Measurements from ENCODE around the gene BANP. TPM values are rescaled to one million over a fixed set of nuclear protein-coding genes. Genes with fewer than 3 reads are reported as not detected.

The BANP gene, protein sequence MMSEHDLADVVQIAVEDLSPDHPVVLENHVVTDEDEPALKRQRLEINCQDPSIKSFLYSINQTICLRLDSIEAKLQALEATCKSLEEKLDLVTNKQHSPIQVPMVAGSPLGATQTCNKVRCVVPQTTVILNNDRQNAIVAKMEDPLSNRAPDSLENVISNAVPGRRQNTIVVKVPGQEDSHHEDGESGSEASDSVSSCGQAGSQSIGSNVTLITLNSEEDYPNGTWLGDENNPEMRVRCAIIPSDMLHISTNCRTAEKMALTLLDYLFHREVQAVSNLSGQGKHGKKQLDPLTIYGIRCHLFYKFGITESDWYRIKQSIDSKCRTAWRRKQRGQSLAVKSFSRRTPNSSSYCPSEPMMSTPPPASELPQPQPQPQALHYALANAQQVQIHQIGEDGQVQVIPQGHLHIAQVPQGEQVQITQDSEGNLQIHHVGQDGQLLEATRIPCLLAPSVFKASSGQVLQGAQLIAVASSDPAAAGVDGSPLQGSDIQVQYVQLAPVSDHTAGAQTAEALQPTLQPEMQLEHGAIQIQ
- total RNA-seq (2022; extraction: Qiagen RNA extraction) = 14.3 to 16.7 TPM (median 16.0 TPM) in 5 replicates

DNA sequence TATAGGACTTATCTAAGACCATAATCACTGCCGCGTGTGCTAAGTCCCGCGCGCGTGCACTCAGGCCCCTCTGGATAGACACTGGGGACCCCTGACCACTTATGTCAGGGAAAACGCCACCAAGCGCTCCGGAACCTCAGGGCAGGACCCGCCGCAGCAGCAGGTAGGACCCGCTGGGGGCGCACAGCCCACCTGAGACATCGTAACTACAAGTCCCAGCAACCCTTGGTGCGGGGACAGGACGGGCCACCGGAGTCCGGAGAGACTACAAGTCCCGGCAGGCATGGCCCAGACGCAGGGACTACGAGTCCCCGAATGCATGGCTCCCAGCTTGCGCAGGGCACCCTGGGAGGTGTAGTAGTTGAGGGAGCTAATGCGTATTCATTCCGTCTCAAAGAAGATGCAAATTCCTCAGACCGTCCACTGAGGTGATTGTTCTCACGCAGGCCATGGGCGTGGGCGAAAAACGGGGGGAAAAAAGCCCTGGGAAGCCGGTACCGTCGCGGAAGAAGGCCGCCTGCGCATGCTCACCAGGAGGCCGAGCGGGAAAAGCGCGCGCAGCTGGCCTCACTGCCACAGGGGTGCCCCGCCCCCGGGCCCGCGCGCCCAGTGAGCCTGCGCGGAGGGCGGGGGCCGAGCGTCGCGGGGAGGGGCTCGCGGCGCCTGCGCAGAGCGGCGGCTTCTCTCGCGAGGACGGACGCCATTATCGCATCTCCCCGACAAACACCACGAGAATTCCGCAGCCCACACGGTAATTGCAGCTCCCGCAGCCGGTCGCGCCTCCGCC lies at the start of gene BANP:
TSS of gene BANP (plus strand) at position 670 of the 787 bp plus-strand sequence. CDS start 23,682 bp downstream, outside the sequence.

DNA sequence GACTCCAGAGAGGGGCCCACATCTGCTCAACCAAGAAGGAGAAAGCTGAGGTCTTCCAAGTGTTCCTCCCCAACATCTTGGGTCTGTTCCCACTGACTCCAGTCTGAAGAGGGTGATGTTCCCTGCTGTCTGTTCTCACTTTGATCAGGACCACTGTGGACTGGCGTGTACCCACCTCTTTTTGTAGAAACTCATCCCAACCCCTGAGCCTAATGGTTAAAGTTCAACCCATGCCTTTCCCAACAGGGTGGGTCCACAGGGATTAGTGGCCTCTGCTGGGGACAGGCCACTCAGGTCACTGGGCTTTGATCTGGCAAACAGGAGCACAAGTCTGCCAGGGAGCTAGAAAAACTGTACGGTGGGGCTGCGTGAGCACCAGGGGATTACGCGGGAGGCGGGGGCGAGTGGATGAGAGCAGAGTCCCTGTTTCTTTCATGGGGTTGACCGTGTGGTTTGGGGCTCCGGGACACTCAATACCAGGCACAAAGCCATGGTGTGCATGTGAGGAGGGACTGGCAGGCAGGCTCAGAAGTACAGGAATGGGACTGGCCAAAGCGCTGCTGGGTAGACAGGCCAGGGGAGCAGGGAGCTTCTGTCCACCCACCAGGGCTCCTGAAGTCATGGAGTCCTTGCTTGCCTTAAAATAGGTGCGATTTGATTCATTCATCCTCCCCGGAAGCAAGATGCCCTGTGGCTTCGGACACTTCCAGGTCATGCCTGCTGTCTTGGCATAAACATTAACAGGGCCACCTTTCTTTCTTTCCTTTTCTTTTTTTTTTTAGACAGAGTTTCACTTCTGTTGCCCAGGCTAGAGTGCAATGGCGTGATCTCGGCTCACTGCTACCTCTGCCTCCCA lies 14.6 kb upstream of the BANP start, which contains the start of gene CA5A:
TSS of gene CA5A (minus strand) at position 155 of the 856 bp plus-strand sequence. CDS start at position 76, 79 bp downstream.

Other genes starting within 250 kb of the BANP start
- gene KLHDC4, start 185.4 kb upstream of the BANP start, total RNA-seq (2022; extraction: Qiagen RNA extraction) = 46.2 to 54.8 TPM (median 51.1 TPM) in 5 replicates
- gene SLC7A5, start 81.9 kb upstream of the BANP start, total RNA-seq (2022; extraction: Qiagen RNA extraction) = 681 to 813 TPM (median 793 TPM) in 5 replicates
- not detected in 5 replicates for gene CA5A, start 14.9 kb upstream of the BANP start, total RNA-seq (2022; extraction: Qiagen RNA extraction)